B cell (primary cell): ENCODE measurements around the gene KAZN. TPM values are rescaled to one million over a fixed set of nuclear protein-coding genes. Genes with fewer than 3 reads are reported as not detected.

ENCODE experiments used
- ATAC-seq: fragments of 200-7000 bp; cut with Tn5 transposase; one replicate; pipeline ENCODE4 v1.10.0; 2021; ENCODE audit warnings: low read depth, mild to moderate bottlenecking, moderate number of reproducible peaks, moderate library complexity
- CTCF ChIA-PET: fragments of 350-600 bp; sonication (Branson Sonifier 250); formaldehyde crosslinking; loops from one replicate; lab custom pipeline; 2021; ENCODE audit warnings: antibody characterized with exemption, inconsistent platforms; lab: Charles Lee
- POLR2A ChIA-PET: fragments of 350-600 bp; sonication (Branson Sonifier 250); formaldehyde crosslinking; loops from one replicate; lab custom pipeline; 2021; ENCODE audit warnings: antibody characterized with exemption; lab: Charles Lee
- DNase-seq: peaks from one replicate; pipeline ENCODE4 v3.0.0; 2013
- H2AFZ ChIP-seq: 2 replicates; pipeline ENCODE4 v1.6.1; 2012; ENCODE audit warnings: mild to moderate bottlenecking, low read depth, low read length; ENCODE audit not compliant: insufficient read depth, poor library complexity, severe bottlenecking
- H3K27ac ChIP-seq, 2 donors: 1 replicate in 1 of 2; 2 replicates in 1 of 2; pipeline ENCODE4 v1.5.1; 2012 to 2013; ENCODE audit warnings: low read length in 2 of 2, mild to moderate bottlenecking in 2 of 2, moderate library complexity in 1 of 2
- H3K27me3 ChIP-seq, 4 experiments: fragments of 200-600 bp in 1 of 4; sonication (generic) in 1 of 4; replicated peaks in 1 of 4; 1 replicate in 2 of 4; 2 replicates in 2 of 4; pipeline versions ENCODE4 v1.6.1 to v1.7.0; 2013 to 2016; ENCODE audit warnings: low read length in 3 of 4, mild to moderate bottlenecking in 2 of 4, mixed read lengths in 1 of 4, moderate library complexity in 1 of 4; ENCODE audit not compliant: insufficient read depth in 4 of 4, control insufficient read depth in 3 of 4; ENCODE audit errors: control extremely low read depth in 1 of 4
- H3K36me3 ChIP-seq, 2 experiments: replicated peaks in 1 of 2; 1 replicate in 1 of 2; 2 replicates in 1 of 2; pipeline versions ENCODE4 v1.6.1 to v1.7.1; 2013; ENCODE audit warnings: low read length in 1 of 2; ENCODE audit not compliant: insufficient read depth in 2 of 2, control insufficient read depth in 1 of 2; ENCODE audit errors: control extremely low read depth in 1 of 2, extremely low read depth in 1 of 2
- H3K4me1 ChIP-seq, 2 donors: fragments of 200-600 bp in 1 of 2; sonication (generic) in 1 of 2; 1 replicate in 1 of 2; 2 replicates in 1 of 2; pipeline versions ENCODE4 v1.5.1 to v1.6.1; 2013 to 2017; ENCODE audit warnings: low read length in 2 of 2; ENCODE audit not compliant: control insufficient read depth in 2 of 2, insufficient read depth in 2 of 2
- H3K4me2 ChIP-seq: replicated peaks from 2 replicates; pipeline ENCODE3; 2012; ENCODE audit warnings: mild to moderate bottlenecking, low read depth, low read length; ENCODE audit not compliant: poor library complexity, severe bottlenecking
- H3K4me3 ChIP-seq, 5 experiments: fragments of 200-600 bp in 1 of 5; sonication (generic) in 1 of 5; 1 replicate in 3 of 5; 2 replicates in 2 of 5; pipeline versions ENCODE4 v1.5.1 to v1.7.0; 2011 to 2016; ENCODE audit warnings: low read length in 4 of 5, mild to moderate bottlenecking in 4 of 5, low read depth in 2 of 5, control low read depth in 1 of 5, moderate library complexity in 1 of 5; ENCODE audit not compliant: insufficient read depth in 1 of 5; ENCODE audit errors: control extremely low read depth in 1 of 5, extremely low read depth in 1 of 5
- H3K79me2 ChIP-seq: fragments of 200-600 bp; sonication (generic); one replicate; pipeline ENCODE4 v1.6.0; 2016; ENCODE audit warnings: low read length; ENCODE audit not compliant: control insufficient read depth, insufficient read depth
- H3K9ac ChIP-seq: fragments of 200-600 bp; sonication (generic); 2 replicates; pipeline ENCODE4 v1.6.1; 2017; ENCODE audit warnings: mild to moderate bottlenecking, low read length, moderate library complexity
- H3K9me3 ChIP-seq, 3 donors: one replicate each; pipeline versions ENCODE4 v1.6.1 to v1.7.1; 2013; ENCODE audit warnings: low read length in 2 of 3; ENCODE audit not compliant: control insufficient read depth in 2 of 3, insufficient read depth in 1 of 3; ENCODE audit errors: control extremely low read depth in 1 of 3
- H4K20me1 ChIP-seq: 2 replicates; pipeline ENCODE4 v1.6.0; 2012; ENCODE audit warnings: mild to moderate bottlenecking, low read length; ENCODE audit not compliant: insufficient read depth, control insufficient read depth, poor library complexity, severe bottlenecking
- H3K27ac Mint-ChIP-seq: one replicate; pipeline ENCODE4 v1.8.0; 2021; ENCODE audit warnings: mixed read lengths
- H3K27me3 Mint-ChIP-seq: one replicate; pipeline ENCODE4 v1.8.0; 2021; ENCODE audit warnings: mixed read lengths
- H3K4me1 Mint-ChIP-seq: one replicate; pipeline ENCODE4 v1.8.0; 2021; ENCODE audit warnings: mixed read lengths
- H3K4me3 Mint-ChIP-seq: one replicate; pipeline ENCODE4 v1.8.0; 2021; ENCODE audit warnings: mixed read lengths
- H3K9me3 Mint-ChIP-seq: one replicate; pipeline ENCODE4 v1.8.0; 2022; ENCODE audit warnings: mixed read lengths; ENCODE audit not compliant: insufficient read depth
- CTCF ChIP-seq: fragments of 200-600 bp; IDR thresholded peaks from one replicate; pipeline ENCODE4 v1.8.0; 2022; ENCODE audit warnings: antibody characterized with exemption, mild to moderate bottlenecking
- EZH2 ChIP-seq: IDR thresholded peaks from 2 replicates; pipeline ENCODE4 v1.6.1; 2012; ENCODE audit warnings: borderline replicate concordance, low read depth, mild to moderate bottlenecking, moderate library complexity, low read length; ENCODE audit not compliant: insufficient read depth, poor library complexity, severe bottlenecking
- WGBS: methylation state at CpG from one replicate; pipeline ENCODE4 v1.1.5; 2013; ENCODE audit warnings: missing lambda C conversion rate; ENCODE audit not compliant: insufficient coverage; 5-methylcytosine and 5-hydroxymethylcytosine counted together
- intact Hi-C: fragments of 100-400 bp; cut with micrococcal nuclease; formaldehyde crosslinking; loops from one replicate; pipeline ENCODE4 v1.10.0; 2022
- polyA plus RNA-seq: library from polyadenylated mRNA; depleted of rRNA; stranded (reverse); fragments of >200 nt; gene quantifications from 2 replicates; pipeline ENCODE4 v1.2.3, GENCODE V29; 2012
- total RNA-seq, 2 donors: library from RNA; stranded (reverse); fragments of 120-200 nt in 1 of 2; gene quantifications; 1 replicate in 1 of 2; 2 replicates in 1 of 2; pipeline versions ENCODE4 v1.2.3 to v1.2.4, GENCODE V29; 2013 to 2022

KAZN gene
- total and polyA plus RNA-seq, 2 donors (not counting 1 experiment from before 2014, with no cell fraction given) = 0.13 to 0.39 TPM

GRCh38 chr1:14725695-14726094, 127.2 kb downstream of the KAZN start:
- no peaks in the 10 kb centered on the region for H3K36me3 ChIP-seq
- H3K9me3 Mint-ChIP-seq = peaks cover 4% of the 10 kb centered on the region
- no peaks in the 10 kb centered on the region for H3K4me1 ChIP-seq
- no peak for ATAC-seq
- H4K20me1 ChIP-seq = no peaks in the 10 kb centered on the region
- H3K27me3 Mint-ChIP-seq = no peaks in the 10 kb centered on the region
- H3K79me2 ChIP-seq = no peaks in the 10 kb centered on the region
- H3K27ac Mint-ChIP-seq = no peak overlapping the region
- H3K9me3 ChIP-seq = peaks cover 0 to 4% (median 0%) of the 10 kb centered on the region in 3 donors
- H3K27ac ChIP-seq = no peak overlapping the region
- ChIA-PET CTCF (no interaction called here), POLR2A (no interaction called here)
- no peak for TF ChIP-seq EZH2
- TF ChIP-seq CTCF = no peak
- intact Hi-C loops = no loop called here
- H3K4me3 Mint-ChIP-seq = no peak overlapping the region
- no peaks in the 10 kb centered on the region for H3K27me3 ChIP-seq
- H3K9ac ChIP-seq = no peak overlapping the region
- DNase-seq = no peak
- no peaks in the 10 kb centered on the region for H3K4me1 Mint-ChIP-seq
- no peak overlapping the region for H3K4me3 ChIP-seq
- 85% methylated on average over 2 of the region's 2 CpGs for WGBS
- H2AFZ ChIP-seq = no peak overlapping the region
- H3K4me2 ChIP-seq = no peak overlapping the region

GRCh38 chr1:14726606-14727005, 128.1 kb downstream of the KAZN start:
- no peak for DNase-seq
- H2AFZ ChIP-seq = no peak overlapping the region
- Mint-ChIP-seq H3K27ac (no peak overlapping the region), H3K27me3 (no peaks in the 10 kb centered on the region), H3K9me3 (no peaks in the 10 kb centered on the region), H3K4me1 (no peaks in the 10 kb centered on the region), H3K4me3 (no peak overlapping the region)
- H3K4me2 ChIP-seq = no peak overlapping the region
- WGBS = 93% methylated on average over 6 of the region's 6 CpGs
- ChIA-PET CTCF (no interaction called here), POLR2A (no interaction called here)
- no peaks in the 10 kb centered on the region for H3K27me3 ChIP-seq
- no peak overlapping the region for H3K9ac ChIP-seq
- no peaks in the 10 kb centered on the region for H3K9me3 ChIP-seq
- no peak overlapping the region for H3K4me3 ChIP-seq
- ATAC-seq = no peak
- H3K79me2 ChIP-seq = no peaks in the 10 kb centered on the region
- intact Hi-C loops = no loop called here
- H3K36me3 ChIP-seq = no peaks in the 10 kb centered on the region
- no peaks in the 10 kb centered on the region for H4K20me1 ChIP-seq
- TF ChIP-seq EZH2 (no peak), CTCF (no peak)
- H3K27ac ChIP-seq = no peak overlapping the region
- no peaks in the 10 kb centered on the region for H3K4me1 ChIP-seq
